Measurements from ENCODE around the gene COL17A1. TPM values are rescaled to one million over a fixed set of nuclear protein-coding genes. Genes with fewer than 3 reads are reported as not detected.

The COL17A1 gene
- total and polyA plus RNA-seq, 2 experiments from 2014 or later = 1.1 to 1.3 TPM

DNA sequence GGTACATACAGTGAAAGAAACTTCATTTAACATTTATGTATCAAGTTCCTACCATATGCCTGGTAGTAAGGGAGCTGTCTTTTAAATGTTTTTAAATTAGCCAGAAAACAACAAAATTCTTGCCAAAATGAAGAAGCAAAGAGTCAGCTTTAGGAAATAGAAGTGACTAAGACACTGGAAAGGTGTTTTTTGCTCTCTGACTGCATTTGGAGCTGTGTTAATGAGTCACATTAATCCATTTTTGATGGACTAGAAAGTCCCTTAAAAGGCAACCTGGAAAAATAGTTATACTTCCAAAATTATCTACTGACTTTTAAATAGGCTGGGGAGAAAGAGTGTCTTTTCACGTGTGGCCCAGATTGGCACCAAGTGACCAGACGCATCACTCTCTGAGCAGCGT lies 3.9 kb upstream of the COL17A1 start:
- no peaks in the 10 kb centered on the region for H4K20me1 ChIP-seq (replicated peaks; ENCODE audit: insufficient read depth)
- no peak for DNase-seq (ENCODE audit: low spot score)
- Mint-ChIP-seq H3K27ac (no peak overlapping the region), H3K27me3 (ENCODE audit: insufficient read depth, low read depth, poor library complexity) (no peaks in the 10 kb centered on the region), H3K9me3 (no peaks in the 10 kb centered on the region), H3K4me1 (peaks cover 21% of the 10 kb centered on the region), H3K36me3 (ENCODE audit: low read depth) (no peaks in the 10 kb centered on the region), H3K4me3 (no peak overlapping the region)
- H3K27me3 ChIP-seq (ENCODE audit: insufficient read depth) = no peaks in the 10 kb centered on the region
- H3K9me2 ChIP-seq (ENCODE audit: insufficient read depth) = peaks cover 5% of the 10 kb centered on the region
- H3K36me3 ChIP-seq (ENCODE audit: insufficient read depth) = no peaks in the 10 kb centered on the region
- no peak overlapping the region for H3K4me2 ChIP-seq
- H2AFZ ChIP-seq = peak overlapping the region; percentile 57; the same call in 1 of the 2 replicates
- no peak overlapping the region for H3K4me3 ChIP-seq
- ATAC-seq = no peak
- no peaks in the 10 kb centered on the region for H3K79me2 ChIP-seq (replicated peaks; ENCODE audit: insufficient read depth)
- peaks cover 17% of the 10 kb centered on the region for H3K4me1 ChIP-seq (ENCODE audit: insufficient read depth)
- no peaks in the 10 kb centered on the region for H3F3A ChIP-seq (replicated peaks; ENCODE audit: low read depth)
- TF ChIP-seq NANOG (IDR thresholded peaks at IDR 0.05; ENCODE audit: borderline replicate concordance) = no peak
- TF ChIP-seq, protein P1, sequence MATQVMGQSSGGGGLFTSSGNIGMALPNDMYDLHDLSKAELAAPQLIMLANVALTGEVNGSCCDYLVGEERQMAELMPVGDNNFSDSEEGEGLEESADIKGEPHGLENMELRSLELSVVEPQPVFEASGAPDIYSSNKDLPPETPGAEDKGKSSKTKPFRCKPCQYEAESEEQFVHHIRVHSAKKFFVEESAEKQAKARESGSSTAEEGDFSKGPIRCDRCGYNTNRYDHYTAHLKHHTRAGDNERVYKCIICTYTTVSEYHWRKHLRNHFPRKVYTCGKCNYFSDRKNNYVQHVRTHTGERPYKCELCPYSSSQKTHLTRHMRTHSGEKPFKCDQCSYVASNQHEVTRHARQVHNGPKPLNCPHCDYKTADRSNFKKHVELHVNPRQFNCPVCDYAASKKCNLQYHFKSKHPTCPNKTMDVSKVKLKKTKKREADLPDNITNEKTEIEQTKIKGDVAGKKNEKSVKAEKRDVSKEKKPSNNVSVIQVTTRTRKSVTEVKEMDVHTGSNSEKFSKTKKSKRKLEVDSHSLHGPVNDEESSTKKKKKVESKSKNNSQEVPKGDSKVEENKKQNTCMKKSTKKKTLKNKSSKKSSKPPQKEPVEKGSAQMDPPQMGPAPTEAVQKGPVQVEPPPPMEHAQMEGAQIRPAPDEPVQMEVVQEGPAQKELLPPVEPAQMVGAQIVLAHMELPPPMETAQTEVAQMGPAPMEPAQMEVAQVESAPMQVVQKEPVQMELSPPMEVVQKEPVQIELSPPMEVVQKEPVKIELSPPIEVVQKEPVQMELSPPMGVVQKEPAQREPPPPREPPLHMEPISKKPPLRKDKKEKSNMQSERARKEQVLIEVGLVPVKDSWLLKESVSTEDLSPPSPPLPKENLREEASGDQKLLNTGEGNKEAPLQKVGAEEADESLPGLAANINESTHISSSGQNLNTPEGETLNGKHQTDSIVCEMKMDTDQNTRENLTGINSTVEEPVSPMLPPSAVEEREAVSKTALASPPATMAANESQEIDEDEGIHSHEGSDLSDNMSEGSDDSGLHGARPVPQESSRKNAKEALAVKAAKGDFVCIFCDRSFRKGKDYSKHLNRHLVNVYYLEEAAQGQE (IDR thresholded peaks at IDR 0.05; ENCODE audit: unreplicated experiment) = no peak
- no peak for TF ChIP-seq EZH2phosphoT487 (IDR thresholded peaks at IDR 0.05; ENCODE audit: unreplicated experiment)
- TF ChIP-seq, protein P2, sequence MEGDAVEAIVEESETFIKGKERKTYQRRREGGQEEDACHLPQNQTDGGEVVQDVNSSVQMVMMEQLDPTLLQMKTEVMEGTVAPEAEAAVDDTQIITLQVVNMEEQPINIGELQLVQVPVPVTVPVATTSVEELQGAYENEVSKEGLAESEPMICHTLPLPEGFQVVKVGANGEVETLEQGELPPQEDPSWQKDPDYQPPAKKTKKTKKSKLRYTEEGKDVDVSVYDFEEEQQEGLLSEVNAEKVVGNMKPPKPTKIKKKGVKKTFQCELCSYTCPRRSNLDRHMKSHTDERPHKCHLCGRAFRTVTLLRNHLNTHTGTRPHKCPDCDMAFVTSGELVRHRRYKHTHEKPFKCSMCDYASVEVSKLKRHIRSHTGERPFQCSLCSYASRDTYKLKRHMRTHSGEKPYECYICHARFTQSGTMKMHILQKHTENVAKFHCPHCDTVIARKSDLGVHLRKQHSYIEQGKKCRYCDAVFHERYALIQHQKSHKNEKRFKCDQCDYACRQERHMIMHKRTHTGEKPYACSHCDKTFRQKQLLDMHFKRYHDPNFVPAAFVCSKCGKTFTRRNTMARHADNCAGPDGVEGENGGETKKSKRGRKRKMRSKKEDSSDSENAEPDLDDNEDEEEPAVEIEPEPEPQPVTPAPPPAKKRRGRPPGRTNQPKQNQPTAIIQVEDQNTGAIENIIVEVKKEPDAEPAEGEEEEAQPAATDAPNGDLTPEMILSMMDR (conservative IDR thresholded peaks at IDR 0.05; ENCODE audit: low read depth in 2 of 2) = no peak
- no peak for TF ChIP-seq JUNB (IDR thresholded peaks at IDR 0.05; ENCODE audit: unreplicated experiment)
- TF ChIP-seq POLR2AphosphoS5 (IDR thresholded peaks at IDR 0.05; ENCODE audit: low read depth) = no peak
- TF ChIP-seq ZNF114 (CRISPR knock-in tag; IDR thresholded peaks at IDR 0.05) = no peak
- TF ChIP-seq, protein P3, sequence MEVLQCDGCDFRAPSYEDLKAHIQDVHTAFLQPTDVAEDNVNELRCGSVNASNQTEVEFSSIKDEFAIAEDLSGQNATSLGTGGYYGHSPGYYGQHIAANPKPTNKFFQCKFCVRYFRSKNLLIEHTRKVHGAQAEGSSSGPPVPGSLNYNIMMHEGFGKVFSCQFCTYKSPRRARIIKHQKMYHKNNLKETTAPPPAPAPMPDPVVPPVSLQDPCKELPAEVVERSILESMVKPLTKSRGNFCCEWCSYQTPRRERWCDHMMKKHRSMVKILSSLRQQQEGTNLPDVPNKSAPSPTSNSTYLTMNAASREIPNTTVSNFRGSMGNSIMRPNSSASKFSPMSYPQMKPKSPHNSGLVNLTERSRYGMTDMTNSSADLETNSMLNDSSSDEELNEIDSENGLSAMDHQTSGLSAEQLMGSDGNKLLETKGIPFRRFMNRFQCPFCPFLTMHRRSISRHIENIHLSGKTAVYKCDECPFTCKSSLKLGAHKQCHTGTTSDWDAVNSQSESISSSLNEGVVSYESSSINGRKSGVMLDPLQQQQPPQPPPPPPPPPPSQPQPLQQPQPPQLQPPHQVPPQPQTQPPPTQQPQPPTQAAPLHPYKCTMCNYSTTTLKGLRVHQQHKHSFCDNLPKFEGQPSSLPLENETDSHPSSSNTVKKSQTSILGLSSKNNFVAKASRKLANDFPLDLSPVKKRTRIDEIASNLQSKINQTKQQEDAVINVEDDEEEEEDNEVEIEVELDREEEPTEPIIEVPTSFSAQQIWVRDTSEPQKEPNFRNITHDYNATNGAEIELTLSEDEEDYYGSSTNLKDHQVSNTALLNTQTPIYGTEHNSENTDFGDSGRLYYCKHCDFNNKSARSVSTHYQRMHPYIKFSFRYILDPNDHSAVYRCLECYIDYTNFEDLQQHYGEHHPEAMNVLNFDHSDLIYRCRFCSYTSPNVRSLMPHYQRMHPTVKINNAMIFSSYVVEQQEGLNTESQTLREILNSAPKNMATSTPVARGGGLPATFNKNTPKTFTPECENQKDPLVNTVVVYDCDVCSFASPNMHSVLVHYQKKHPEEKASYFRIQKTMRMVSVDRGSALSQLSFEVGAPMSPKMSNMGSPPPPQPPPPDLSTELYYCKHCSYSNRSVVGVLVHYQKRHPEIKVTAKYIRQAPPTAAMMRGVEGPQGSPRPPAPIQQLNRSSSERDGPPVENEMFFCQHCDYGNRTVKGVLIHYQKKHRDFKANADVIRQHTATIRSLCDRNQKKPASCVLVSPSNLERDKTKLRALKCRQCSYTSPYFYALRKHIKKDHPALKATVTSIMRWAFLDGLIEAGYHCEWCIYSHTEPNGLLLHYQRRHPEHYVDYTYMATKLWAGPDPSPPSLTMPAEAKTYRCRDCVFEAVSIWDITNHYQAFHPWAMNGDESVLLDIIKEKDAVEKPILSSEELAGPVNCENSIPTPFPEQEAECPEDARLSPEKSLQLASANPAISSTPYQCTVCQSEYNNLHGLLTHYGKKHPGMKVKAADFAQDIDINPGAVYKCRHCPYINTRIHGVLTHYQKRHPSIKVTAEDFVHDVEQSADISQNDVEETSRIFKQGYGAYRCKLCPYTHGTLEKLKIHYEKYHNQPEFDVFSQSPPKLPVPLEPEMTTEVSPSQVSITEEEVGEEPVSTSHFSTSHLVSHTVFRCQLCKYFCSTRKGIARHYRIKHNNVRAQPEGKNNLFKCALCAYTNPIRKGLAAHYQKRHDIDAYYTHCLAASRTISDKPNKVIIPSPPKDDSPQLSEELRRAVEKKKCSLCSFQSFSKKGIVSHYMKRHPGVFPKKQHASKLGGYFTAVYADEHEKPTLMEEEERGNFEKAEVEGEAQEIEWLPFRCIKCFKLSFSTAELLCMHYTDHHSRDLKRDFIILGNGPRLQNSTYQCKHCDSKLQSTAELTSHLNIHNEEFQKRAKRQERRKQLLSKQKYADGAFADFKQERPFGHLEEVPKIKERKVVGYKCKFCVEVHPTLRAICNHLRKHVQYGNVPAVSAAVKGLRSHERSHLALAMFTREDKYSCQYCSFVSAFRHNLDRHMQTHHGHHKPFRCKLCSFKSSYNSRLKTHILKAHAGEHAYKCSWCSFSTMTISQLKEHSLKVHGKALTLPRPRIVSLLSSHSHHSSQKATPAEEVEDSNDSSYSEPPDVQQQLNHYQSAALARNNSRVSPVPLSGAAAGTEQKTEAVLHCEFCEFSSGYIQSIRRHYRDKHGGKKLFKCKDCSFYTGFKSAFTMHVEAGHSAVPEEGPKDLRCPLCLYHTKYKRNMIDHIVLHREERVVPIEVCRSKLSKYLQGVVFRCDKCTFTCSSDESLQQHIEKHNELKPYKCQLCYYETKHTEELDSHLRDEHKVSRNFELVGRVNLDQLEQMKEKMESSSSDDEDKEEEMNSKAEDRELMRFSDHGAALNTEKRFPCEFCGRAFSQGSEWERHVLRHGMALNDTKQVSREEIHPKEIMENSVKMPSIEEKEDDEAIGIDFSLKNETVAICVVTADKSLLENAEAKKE (CRISPR knock-in tag; IDR thresholded peaks at IDR 0.05) = no peak
- TF ChIP-seq, protein P4, sequence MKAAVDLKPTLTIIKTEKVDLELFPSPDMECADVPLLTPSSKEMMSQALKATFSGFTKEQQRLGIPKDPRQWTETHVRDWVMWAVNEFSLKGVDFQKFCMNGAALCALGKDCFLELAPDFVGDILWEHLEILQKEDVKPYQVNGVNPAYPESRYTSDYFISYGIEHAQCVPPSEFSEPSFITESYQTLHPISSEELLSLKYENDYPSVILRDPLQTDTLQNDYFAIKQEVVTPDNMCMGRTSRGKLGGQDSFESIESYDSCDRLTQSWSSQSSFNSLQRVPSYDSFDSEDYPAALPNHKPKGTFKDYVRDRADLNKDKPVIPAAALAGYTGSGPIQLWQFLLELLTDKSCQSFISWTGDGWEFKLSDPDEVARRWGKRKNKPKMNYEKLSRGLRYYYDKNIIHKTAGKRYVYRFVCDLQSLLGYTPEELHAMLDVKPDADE (IDR thresholded peaks at IDR 0.05) = no peak
- no peak for TF ChIP-seq STAT1 (IDR thresholded peaks at IDR 0.05; ENCODE audit: unreplicated experiment)
- TF ChIP-seq CREB1 (CRISPR knock-in tag; IDR thresholded peaks at IDR 0.05; ENCODE audit: low read depth) = no peak
- no peak for TF ChIP-seq ZNF331 (CRISPR knock-in tag; IDR thresholded peaks at IDR 0.05; ENCODE audit: low read depth)
- no peak for TF ChIP-seq EZH2 (IDR thresholded peaks at IDR 0.05; ENCODE audit: low read depth, unreplicated experiment)
- H3K27ac ChIP-seq (ENCODE audit: low read depth) = no peak overlapping the region
